SU-DHL-6 (cell line): ENCODE measurements around the gene GSTT4.

ENCODE experiments used
- H2AFZ ChIP-seq: fragments of 200-600 bp; sonication (generic); 2 replicates; pipeline ENCODE4 v1.6.1; 2014; ENCODE audit warnings: low read depth, mild to moderate bottlenecking, moderate library complexity, mixed read lengths, antibody characterized with exemption, low read length; ENCODE audit not compliant: severe bottlenecking
- H3F3A ChIP-seq: fragments of 200-600 bp; shearing (Covaris generic); 2 replicates; pipeline ENCODE4 v1.6.0; 2016; ENCODE audit warnings: antibody characterized with exemption, mild to moderate bottlenecking; ENCODE audit not compliant: insufficient read depth
- H3K27ac ChIP-seq: fragments of 200-600 bp; sonication (generic); 2 replicates; pipeline ENCODE4 v1.5.1; 2016; ENCODE audit warnings: low read depth, mild to moderate bottlenecking, low read length, moderate library complexity, mixed read lengths
- H3K27me3 ChIP-seq: fragments of 200-600 bp; sonication (generic), shearing (Covaris generic); 2 replicates; pipeline ENCODE4 v1.6.0; 2014; ENCODE audit warnings: mild to moderate bottlenecking, low read length
- H3K36me3 ChIP-seq: fragments of 200-600 bp; sonication (generic); 2 replicates; pipeline ENCODE4 v1.6.1; 2014; ENCODE audit warnings: mild to moderate bottlenecking, low read length, mixed read lengths
- H3K4me2 ChIP-seq: fragments of 300-600, 200-600 bp; shearing (Covaris generic), sonication (generic); 2 replicates; pipeline ENCODE4 v1.6.0; 2014; ENCODE audit warnings: low read length, low read depth, mild to moderate bottlenecking; ENCODE audit not compliant: poor library complexity, severe bottlenecking
- H3K4me3 ChIP-seq: fragments of 200-600 bp; sonication (generic); 2 replicates; pipeline ENCODE4 v1.5.1; 2014; ENCODE audit warnings: antibody characterized with exemption, low read length, mild to moderate bottlenecking, mixed read lengths; ENCODE audit not compliant: insufficient read depth, poor library complexity, severe bottlenecking
- H3K79me2 ChIP-seq: fragments of 200-600 bp; sonication (generic); 2 replicates; pipeline ENCODE4 v1.6.1; 2014; ENCODE audit warnings: mild to moderate bottlenecking, low read length, moderate library complexity; ENCODE audit not compliant: insufficient read depth
- H3K9ac ChIP-seq: fragments of 200-600 bp; sonication (generic); 2 replicates; pipeline ENCODE4 v1.7.0; 2014; ENCODE audit warnings: mild to moderate bottlenecking, low read length
- H3K9me2 ChIP-seq: fragments of 200-600 bp; sonication (generic); replicated peaks from 2 replicates; pipeline ENCODE4 v1.6.1; 2014; ENCODE audit warnings: low read length; ENCODE audit not compliant: insufficient read depth
- H3K9me3 ChIP-seq: fragments of 200-600 bp; sonication (generic); 2 replicates; pipeline ENCODE4 v1.6.1; 2014; ENCODE audit warnings: low read length, mixed read lengths; ENCODE audit not compliant: insufficient read depth
- H4K20me1 ChIP-seq: fragments of 200-600 bp; sonication (generic); 2 replicates; pipeline ENCODE4 v1.6.1; 2014; ENCODE audit warnings: low read depth, mild to moderate bottlenecking, antibody characterized with exemption, low read length, moderate library complexity, mixed read lengths
- EZH2phosphoT487 ChIP-seq: fragments of 200-600 bp; sonication (generic), shearing (Covaris generic); conservative IDR thresholded peaks from 2 replicates; pipeline ENCODE4 v1.6.1; 2018; ENCODE audit warnings: mild to moderate bottlenecking, antibody characterized with exemption, low read length, moderate library complexity, mixed read lengths
- TF ChIP-seq, protein P1 (sequence below): fragments of 200-600 bp; sonication (generic); IDR thresholded peaks from one replicate; pipeline ENCODE4 v1.5.1; 2017; ENCODE audit warnings: antibody characterized with exemption, mild to moderate bottlenecking, low read length, moderate library complexity; ENCODE audit not compliant: insufficient read depth, poor library complexity, severe bottlenecking

Gene GSTT4

DNA sequence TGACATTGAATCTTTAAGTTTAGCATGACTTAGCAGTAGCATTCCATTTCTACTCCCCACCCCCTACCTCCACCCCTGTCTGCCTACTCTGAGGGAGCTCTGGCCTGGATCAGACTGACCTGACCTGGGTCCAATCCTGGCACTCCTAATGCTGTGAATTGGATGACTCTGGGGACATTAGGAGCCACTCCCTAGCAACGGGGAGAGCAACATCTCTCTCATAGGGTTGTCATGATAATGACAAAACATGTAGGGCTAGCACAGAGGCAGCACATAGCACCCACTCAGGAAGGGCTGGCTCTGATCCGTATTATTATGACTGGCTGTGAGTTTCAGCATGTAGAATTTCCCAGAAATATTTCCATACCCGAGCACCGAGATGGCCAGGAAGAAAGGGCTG lies 46.3 kb upstream of the GSTT4 start:
- H3K4me2 ChIP-seq: no peak overlapping the region
- no peak overlapping the region for H3K27ac ChIP-seq
- H3K36me3 ChIP-seq: no peaks in the 10 kb centered on the region
- H3K4me3 ChIP-seq: no peak overlapping the region
- no peak overlapping the region for H3K9ac ChIP-seq
- TF ChIP-seq EZH2phosphoT487: no peak
- TF ChIP-seq, protein P1, sequence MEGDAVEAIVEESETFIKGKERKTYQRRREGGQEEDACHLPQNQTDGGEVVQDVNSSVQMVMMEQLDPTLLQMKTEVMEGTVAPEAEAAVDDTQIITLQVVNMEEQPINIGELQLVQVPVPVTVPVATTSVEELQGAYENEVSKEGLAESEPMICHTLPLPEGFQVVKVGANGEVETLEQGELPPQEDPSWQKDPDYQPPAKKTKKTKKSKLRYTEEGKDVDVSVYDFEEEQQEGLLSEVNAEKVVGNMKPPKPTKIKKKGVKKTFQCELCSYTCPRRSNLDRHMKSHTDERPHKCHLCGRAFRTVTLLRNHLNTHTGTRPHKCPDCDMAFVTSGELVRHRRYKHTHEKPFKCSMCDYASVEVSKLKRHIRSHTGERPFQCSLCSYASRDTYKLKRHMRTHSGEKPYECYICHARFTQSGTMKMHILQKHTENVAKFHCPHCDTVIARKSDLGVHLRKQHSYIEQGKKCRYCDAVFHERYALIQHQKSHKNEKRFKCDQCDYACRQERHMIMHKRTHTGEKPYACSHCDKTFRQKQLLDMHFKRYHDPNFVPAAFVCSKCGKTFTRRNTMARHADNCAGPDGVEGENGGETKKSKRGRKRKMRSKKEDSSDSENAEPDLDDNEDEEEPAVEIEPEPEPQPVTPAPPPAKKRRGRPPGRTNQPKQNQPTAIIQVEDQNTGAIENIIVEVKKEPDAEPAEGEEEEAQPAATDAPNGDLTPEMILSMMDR: no peak
- H3K9me3 ChIP-seq: no peaks in the 10 kb centered on the region
- no peaks in the 10 kb centered on the region for H3K9me2 ChIP-seq
- no peaks in the 10 kb centered on the region for H4K20me1 ChIP-seq
- H2AFZ ChIP-seq: no peak overlapping the region
- H3K79me2 ChIP-seq: no peaks in the 10 kb centered on the region
- no peaks in the 10 kb centered on the region for H3F3A ChIP-seq
- no peaks in the 10 kb centered on the region for H3K27me3 ChIP-seq

DNA sequence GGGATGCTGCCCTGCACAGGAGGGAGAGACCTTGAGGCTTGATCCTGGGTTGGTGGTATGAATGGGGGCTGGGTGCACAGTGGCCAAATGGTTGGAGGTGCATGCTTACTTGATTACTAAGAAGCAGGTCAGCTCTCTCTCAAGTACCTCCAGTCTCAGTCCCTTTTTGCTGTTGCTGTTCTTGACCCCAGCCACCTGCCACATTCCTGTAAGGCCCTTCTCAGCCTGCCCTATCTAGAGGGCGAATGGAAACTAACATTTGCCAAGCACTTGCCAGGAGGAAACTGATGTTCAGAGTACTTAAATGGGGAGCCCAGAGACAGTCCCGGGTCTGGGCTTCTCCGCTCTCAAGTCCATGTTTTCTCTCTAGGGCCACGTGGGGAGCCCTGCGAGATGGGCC lies 45.8 kb upstream of the GSTT4 start:
- Histone ChIP-seq H3K4me2 (no peak overlapping the region), H3K79me2 (no peaks in the 10 kb centered on the region), H3K4me3 (no peak overlapping the region), H3F3A (no peaks in the 10 kb centered on the region), H3K9me3 (no peaks in the 10 kb centered on the region), H2AFZ (no peak overlapping the region), H3K27ac (no peak overlapping the region), H4K20me1 (no peaks in the 10 kb centered on the region), H3K9ac (no peak overlapping the region), H3K27me3 (no peaks in the 10 kb centered on the region), H3K36me3 (no peaks in the 10 kb centered on the region), H3K9me2 (no peaks in the 10 kb centered on the region)
- TF ChIP-seq, protein P1: no peak
- no peak for TF ChIP-seq EZH2phosphoT487

DNA sequence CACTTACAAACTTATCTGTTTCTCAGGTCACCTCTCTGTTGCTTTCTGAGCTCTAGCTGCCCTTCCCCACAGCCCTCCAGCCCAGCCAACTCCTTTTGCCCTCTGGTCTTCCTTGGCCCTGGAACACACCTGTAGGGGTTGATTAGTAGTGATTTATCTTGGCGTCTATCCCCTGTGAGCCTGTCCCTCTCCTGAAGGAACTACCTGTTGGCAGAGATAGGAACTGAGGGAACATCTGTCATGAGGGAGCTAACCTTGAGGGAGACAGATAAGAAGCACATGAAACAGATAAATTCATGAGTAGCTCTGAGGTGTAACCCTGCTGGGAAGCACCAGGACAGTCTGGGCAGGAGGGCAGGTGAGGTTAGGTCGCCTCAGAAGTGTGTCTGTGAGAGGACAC lies 44.7 kb upstream of the GSTT4 start:
- Histone ChIP-seq H3F3A (no peaks in the 10 kb centered on the region), H3K27me3 (no peaks in the 10 kb centered on the region), H3K9me2 (no peaks in the 10 kb centered on the region), H3K27ac (no peak overlapping the region), H4K20me1 (no peaks in the 10 kb centered on the region), H2AFZ (no peak overlapping the region), H3K9ac (no peak overlapping the region), H3K79me2 (no peaks in the 10 kb centered on the region), H3K9me3 (no peaks in the 10 kb centered on the region), H3K4me2 (no peak overlapping the region), H3K36me3 (no peaks in the 10 kb centered on the region), H3K4me3 (no peak overlapping the region)
- no peak for TF ChIP-seq EZH2phosphoT487
- TF ChIP-seq, protein P1: no peak
